SU-DHL-6 (cell line): ENCODE results near the gene OLFM4.

Experiments
- H2AFZ ChIP-seq: fragments of 200-600 bp; sonication (generic); 2 replicates; pipeline ENCODE4 v1.6.1; 2014; ENCODE audit warnings: low read depth, mild to moderate bottlenecking, moderate library complexity, mixed read lengths, antibody characterized with exemption, low read length; ENCODE audit not compliant: severe bottlenecking
- H3F3A ChIP-seq: fragments of 200-600 bp; shearing (Covaris generic); 2 replicates; pipeline ENCODE4 v1.6.0; 2016; ENCODE audit warnings: antibody characterized with exemption, mild to moderate bottlenecking; ENCODE audit not compliant: insufficient read depth
- H3K27ac ChIP-seq: fragments of 200-600 bp; sonication (generic); 2 replicates; pipeline ENCODE4 v1.5.1; 2016; ENCODE audit warnings: low read depth, mild to moderate bottlenecking, low read length, moderate library complexity, mixed read lengths
- H3K27me3 ChIP-seq: fragments of 200-600 bp; sonication (generic), shearing (Covaris generic); 2 replicates; pipeline ENCODE4 v1.6.0; 2014; ENCODE audit warnings: mild to moderate bottlenecking, low read length
- H3K36me3 ChIP-seq: fragments of 200-600 bp; sonication (generic); 2 replicates; pipeline ENCODE4 v1.6.1; 2014; ENCODE audit warnings: mild to moderate bottlenecking, low read length, mixed read lengths
- H3K4me2 ChIP-seq: fragments of 300-600, 200-600 bp; shearing (Covaris generic), sonication (generic); 2 replicates; pipeline ENCODE4 v1.6.0; 2014; ENCODE audit warnings: low read length, low read depth, mild to moderate bottlenecking; ENCODE audit not compliant: poor library complexity, severe bottlenecking
- H3K4me3 ChIP-seq: fragments of 200-600 bp; sonication (generic); 2 replicates; pipeline ENCODE4 v1.5.1; 2014; ENCODE audit warnings: antibody characterized with exemption, low read length, mild to moderate bottlenecking, mixed read lengths; ENCODE audit not compliant: insufficient read depth, poor library complexity, severe bottlenecking
- H3K79me2 ChIP-seq: fragments of 200-600 bp; sonication (generic); 2 replicates; pipeline ENCODE4 v1.6.1; 2014; ENCODE audit warnings: mild to moderate bottlenecking, low read length, moderate library complexity; ENCODE audit not compliant: insufficient read depth
- H3K9ac ChIP-seq: fragments of 200-600 bp; sonication (generic); 2 replicates; pipeline ENCODE4 v1.7.0; 2014; ENCODE audit warnings: mild to moderate bottlenecking, low read length
- H3K9me2 ChIP-seq: fragments of 200-600 bp; sonication (generic); replicated peaks from 2 replicates; pipeline ENCODE4 v1.6.1; 2014; ENCODE audit warnings: low read length; ENCODE audit not compliant: insufficient read depth
- H3K9me3 ChIP-seq: fragments of 200-600 bp; sonication (generic); 2 replicates; pipeline ENCODE4 v1.6.1; 2014; ENCODE audit warnings: low read length, mixed read lengths; ENCODE audit not compliant: insufficient read depth
- H4K20me1 ChIP-seq: fragments of 200-600 bp; sonication (generic); 2 replicates; pipeline ENCODE4 v1.6.1; 2014; ENCODE audit warnings: low read depth, mild to moderate bottlenecking, antibody characterized with exemption, low read length, moderate library complexity, mixed read lengths
- EZH2phosphoT487 ChIP-seq: fragments of 200-600 bp; sonication (generic), shearing (Covaris generic); conservative IDR thresholded peaks from 2 replicates; pipeline ENCODE4 v1.6.1; 2018; ENCODE audit warnings: mild to moderate bottlenecking, antibody characterized with exemption, low read length, moderate library complexity, mixed read lengths
- TF ChIP-seq, protein P1 (sequence below): fragments of 200-600 bp; sonication (generic); IDR thresholded peaks from one replicate; pipeline ENCODE4 v1.5.1; 2017; ENCODE audit warnings: antibody characterized with exemption, mild to moderate bottlenecking, low read length, moderate library complexity; ENCODE audit not compliant: insufficient read depth, poor library complexity, severe bottlenecking

OLFM4 gene

DNA sequence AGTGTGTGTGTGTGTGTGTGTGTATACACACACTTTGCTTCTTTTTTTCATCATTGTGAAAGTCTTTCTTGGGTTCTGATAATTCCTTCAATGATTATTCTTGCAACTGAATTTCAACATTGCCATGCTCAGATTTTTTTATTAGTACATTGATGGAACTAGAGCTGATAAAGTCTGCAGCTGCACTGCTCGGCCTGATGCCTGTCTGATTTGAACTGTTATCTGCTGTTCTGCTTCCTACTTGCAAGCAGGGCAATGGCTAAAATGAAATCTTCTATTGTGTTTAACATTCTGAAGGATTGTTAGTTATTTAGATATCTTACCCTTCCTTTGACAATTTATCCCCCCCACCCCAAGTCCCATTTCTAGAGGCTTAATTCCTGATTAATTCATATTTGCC, 61.3 kb downstream of the OLFM4 start:
- H3K4me2 ChIP-seq: no peak overlapping the region
- H3K4me3 ChIP-seq: no peak overlapping the region
- H3K9me3 ChIP-seq: no peaks in the 10 kb centered on the region
- no peaks in the 10 kb centered on the region for H3K27me3 ChIP-seq
- H3K36me3 ChIP-seq: no peaks in the 10 kb centered on the region
- no peaks in the 10 kb centered on the region for H3F3A ChIP-seq
- no peaks in the 10 kb centered on the region for H4K20me1 ChIP-seq
- no peaks in the 10 kb centered on the region for H3K9me2 ChIP-seq
- no peak overlapping the region for H3K27ac ChIP-seq
- TF ChIP-seq EZH2phosphoT487: no peak
- TF ChIP-seq, protein P1, sequence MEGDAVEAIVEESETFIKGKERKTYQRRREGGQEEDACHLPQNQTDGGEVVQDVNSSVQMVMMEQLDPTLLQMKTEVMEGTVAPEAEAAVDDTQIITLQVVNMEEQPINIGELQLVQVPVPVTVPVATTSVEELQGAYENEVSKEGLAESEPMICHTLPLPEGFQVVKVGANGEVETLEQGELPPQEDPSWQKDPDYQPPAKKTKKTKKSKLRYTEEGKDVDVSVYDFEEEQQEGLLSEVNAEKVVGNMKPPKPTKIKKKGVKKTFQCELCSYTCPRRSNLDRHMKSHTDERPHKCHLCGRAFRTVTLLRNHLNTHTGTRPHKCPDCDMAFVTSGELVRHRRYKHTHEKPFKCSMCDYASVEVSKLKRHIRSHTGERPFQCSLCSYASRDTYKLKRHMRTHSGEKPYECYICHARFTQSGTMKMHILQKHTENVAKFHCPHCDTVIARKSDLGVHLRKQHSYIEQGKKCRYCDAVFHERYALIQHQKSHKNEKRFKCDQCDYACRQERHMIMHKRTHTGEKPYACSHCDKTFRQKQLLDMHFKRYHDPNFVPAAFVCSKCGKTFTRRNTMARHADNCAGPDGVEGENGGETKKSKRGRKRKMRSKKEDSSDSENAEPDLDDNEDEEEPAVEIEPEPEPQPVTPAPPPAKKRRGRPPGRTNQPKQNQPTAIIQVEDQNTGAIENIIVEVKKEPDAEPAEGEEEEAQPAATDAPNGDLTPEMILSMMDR: no peak
- H3K9ac ChIP-seq: no peak overlapping the region
- H2AFZ ChIP-seq: no peak overlapping the region
- no peaks in the 10 kb centered on the region for H3K79me2 ChIP-seq

GRCh38 chr13:53090461-53090860, 61.8 kb downstream of the OLFM4 start:
- Histone ChIP-seq H3K27me3 (no peaks in the 10 kb centered on the region), H3K4me2 (no peak overlapping the region), H3K9me2 (no peaks in the 10 kb centered on the region), H4K20me1 (no peaks in the 10 kb centered on the region), H3K36me3 (no peaks in the 10 kb centered on the region), H3K9me3 (no peaks in the 10 kb centered on the region), H2AFZ (no peak overlapping the region), H3F3A (no peaks in the 10 kb centered on the region), H3K27ac (no peak overlapping the region), H3K9ac (no peak overlapping the region), H3K4me3 (no peak overlapping the region), H3K79me2 (no peaks in the 10 kb centered on the region)
- TF ChIP-seq, protein P1: no peak
- no peak for TF ChIP-seq EZH2phosphoT487

- Histone ChIP-seq H3K9me2 (no peaks in the 10 kb centered on the region), H3F3A (no peaks in the 10 kb centered on the region), H3K36me3 (no peaks in the 10 kb centered on the region), H3K9ac (no peak overlapping the region), H3K4me3 (no peak overlapping the region), H3K4me2 (no peak overlapping the region), H4K20me1 (no peaks in the 10 kb centered on the region), H3K79me2 (no peaks in the 10 kb centered on the region), H3K27me3 (no peaks in the 10 kb centered on the region), H3K27ac (no peak overlapping the region), H3K9me3 (no peaks in the 10 kb centered on the region), H2AFZ (no peak overlapping the region)
- TF ChIP-seq, protein P1: no peak
- TF ChIP-seq EZH2phosphoT487: no peak
Observed at GRCh38 chr13:53092931-53093330, 64.3 kb downstream of the OLFM4 start.
